SK-N-MC (cell line): ENCODE results near the gene OFD1.

Experiments used
- DNase-seq: peaks from one replicate; pipeline ENCODE4 v3.0.0-alpha.2; 2011; ENCODE audit warnings: low read depth, low spot score
- H3K27ac ChIP-seq: fragments of 200-600 bp; sonication (generic); 2 replicates; pipeline ENCODE4 v1.5.1; 2016; ENCODE audit warnings: mixed run types
- H3K36me3 ChIP-seq: fragments of 200-600 bp; sonication (generic); 2 replicates; pipeline ENCODE4 v1.6.1; 2017; ENCODE audit warnings: antibody characterized with exemption, low read length, mixed read lengths; ENCODE audit not compliant: insufficient read depth
- H3K4me3 ChIP-seq: fragments of 200-600 bp; sonication (generic); 2 replicates; pipeline ENCODE4 v1.5.1; 2016
- H3K9ac ChIP-seq: fragments of 200-600 bp; sonication (generic); 2 replicates; pipeline ENCODE4 v1.8.0; 2017; ENCODE audit warnings: mixed run types, mixed read lengths; ENCODE audit not compliant: insufficient read length
- H3K9me3 ChIP-seq: fragments of 200-600 bp; sonication (generic); 2 replicates; pipeline ENCODE4 v1.6.1; 2017; ENCODE audit warnings: low read depth, mild to moderate bottlenecking, antibody characterized with exemption, low read length, moderate library complexity, mixed read lengths
- EZH2 ChIP-seq: fragments of 200-600 bp; sonication (generic); IDR thresholded peaks from one replicate; pipeline ENCODE4 v1.6.1; 2017; ENCODE audit warnings: antibody characterized with exemption
- FOXP2 ChIP-seq: optimal IDR thresholded peaks from 2 replicates; pipeline ENCODE3; 2011; ENCODE audit warnings: mild to moderate bottlenecking, moderate library complexity; ENCODE audit not compliant: insufficient read depth; ENCODE audit errors: extremely low read length, control extremely low read depth
- POLR2AphosphoS5 ChIP-seq: IDR thresholded peaks from 2 replicates; pipeline ENCODE4 v1.6.1; 2012; ENCODE audit warnings: mild to moderate bottlenecking, low read depth, low read length, borderline replicate concordance

OFD1 gene

DNA sequence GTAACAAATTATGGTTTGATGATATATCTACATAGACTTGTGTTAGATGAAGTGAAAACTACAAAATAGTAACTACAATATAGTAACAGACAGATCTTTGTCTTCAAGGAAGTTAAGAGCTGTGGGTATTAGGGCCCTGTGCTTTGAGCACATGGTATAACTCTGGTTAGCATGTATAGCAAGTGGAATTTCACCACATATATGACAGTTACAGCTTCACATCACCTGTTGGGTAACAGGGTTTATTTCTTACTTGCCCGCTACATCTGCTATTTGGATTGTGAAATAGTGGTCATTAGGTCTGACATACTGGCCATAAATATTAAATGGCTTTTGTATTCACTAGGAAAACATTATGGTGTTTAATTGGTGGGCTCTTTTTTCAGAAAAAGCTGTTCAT is 20.2 kb downstream of the OFD1 start:
- TF ChIP-seq EZH2 (no peak), POLR2AphosphoS5 (no peak), FOXP2 (no peak)
- H3K27ac ChIP-seq, result no peak overlapping the region
- no peak overlapping the region for H3K4me3 ChIP-seq
- H3K9me3 ChIP-seq, result no peaks in the 10 kb centered on the region
- no peak overlapping the region for H3K9ac ChIP-seq
- no peak for DNase-seq
- H3K36me3 ChIP-seq, result peaks cover 59% of the 10 kb centered on the region

DNA sequence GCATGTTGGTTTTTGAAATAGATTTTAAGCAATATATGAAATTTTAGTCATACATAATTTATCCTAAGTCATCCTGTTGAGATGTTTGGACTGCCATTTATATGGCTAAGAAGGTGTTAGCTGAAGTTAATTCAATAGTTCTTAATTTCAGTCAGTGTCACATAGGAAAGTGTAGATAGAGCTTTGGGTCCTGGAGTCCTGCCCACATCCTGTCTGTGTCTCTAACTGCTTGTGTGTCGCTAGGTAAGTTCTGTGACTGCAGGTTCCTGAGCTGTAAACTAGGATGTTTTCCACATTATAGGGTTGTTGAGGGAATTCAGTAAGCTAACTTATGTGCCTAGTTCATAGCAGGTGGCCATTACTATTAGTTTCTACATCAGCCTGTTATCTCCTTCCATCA is 20.7 kb downstream of the OFD1 start:
- no peak for DNase-seq
- Histone ChIP-seq H3K27ac (no peak overlapping the region), H3K36me3 (peaks cover 59% of the 10 kb centered on the region), H3K9me3 (no peaks in the 10 kb centered on the region), H3K9ac (no peak overlapping the region), H3K4me3 (no peak overlapping the region)
- TF ChIP-seq POLR2AphosphoS5 (no peak), EZH2 (no peak)

DNA sequence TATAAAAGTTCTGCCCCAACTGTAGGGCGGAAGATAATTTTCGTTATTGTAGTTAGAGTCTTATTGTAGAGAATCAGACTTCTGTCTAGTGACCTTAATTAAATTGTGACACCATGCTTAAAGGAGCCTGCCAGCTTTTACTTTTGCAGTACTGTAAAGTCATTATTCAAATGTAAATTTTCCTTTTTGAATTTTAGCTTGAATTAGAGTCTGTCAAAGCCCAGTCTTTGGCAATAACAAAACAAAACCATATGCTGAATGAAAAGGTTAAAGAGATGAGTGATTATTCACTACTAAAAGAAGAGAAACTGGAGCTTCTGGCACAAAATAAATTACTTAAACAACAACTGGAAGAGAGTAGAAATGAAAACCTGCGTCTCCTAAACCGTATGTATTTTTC is 21.8 kb downstream of the OFD1 start:
- DNase-seq, result no peak
- Histone ChIP-seq H3K36me3 (peaks cover 61% of the 10 kb centered on the region), H3K9me3 (no peaks in the 10 kb centered on the region), H3K9ac (no peak overlapping the region), H3K27ac (no peak overlapping the region), H3K4me3 (no peak overlapping the region)
- TF ChIP-seq EZH2 (no peak), FOXP2 (no peak), POLR2AphosphoS5 (no peak)

DNA sequence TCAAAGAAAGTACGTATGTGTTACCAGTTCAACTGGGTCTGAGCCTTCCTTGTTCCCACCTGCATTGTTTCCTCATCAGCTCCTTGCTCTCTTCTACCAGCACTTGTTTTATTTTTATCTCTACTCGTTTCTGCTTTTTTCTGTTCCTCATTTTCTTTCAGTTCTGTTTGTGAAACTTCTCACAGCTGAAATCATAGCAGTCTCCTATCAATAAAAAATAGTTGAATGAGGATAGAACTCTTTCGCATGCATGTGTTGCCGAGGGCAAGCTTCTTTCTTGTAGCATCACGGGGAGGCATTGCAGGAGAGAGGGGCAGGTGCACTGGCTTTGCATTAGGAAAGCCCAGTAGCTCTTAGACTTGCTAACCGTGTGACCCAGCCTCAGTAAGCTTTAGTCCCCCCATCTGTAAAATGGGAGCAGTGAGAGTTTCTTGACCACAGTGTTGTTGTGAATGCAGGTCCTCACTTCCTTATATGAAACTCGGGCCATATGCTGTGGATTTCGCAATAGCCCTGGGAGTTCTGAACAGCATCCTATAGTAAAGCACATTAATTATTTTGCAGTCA is 24.7 kb downstream of the OFD1 start:
- TF ChIP-seq POLR2AphosphoS5, result no peak
- no peak for TF ChIP-seq FOXP2
- TF ChIP-seq EZH2, result no peak
- no peak overlapping the region for H3K27ac ChIP-seq
- H3K9ac ChIP-seq, result no peak overlapping the region
- no peaks in the 10 kb centered on the region for H3K9me3 ChIP-seq
- no peak overlapping the region for H3K4me3 ChIP-seq
- no peak for DNase-seq
- peaks cover 66% of the 10 kb centered on the region for H3K36me3 ChIP-seq

DNA sequence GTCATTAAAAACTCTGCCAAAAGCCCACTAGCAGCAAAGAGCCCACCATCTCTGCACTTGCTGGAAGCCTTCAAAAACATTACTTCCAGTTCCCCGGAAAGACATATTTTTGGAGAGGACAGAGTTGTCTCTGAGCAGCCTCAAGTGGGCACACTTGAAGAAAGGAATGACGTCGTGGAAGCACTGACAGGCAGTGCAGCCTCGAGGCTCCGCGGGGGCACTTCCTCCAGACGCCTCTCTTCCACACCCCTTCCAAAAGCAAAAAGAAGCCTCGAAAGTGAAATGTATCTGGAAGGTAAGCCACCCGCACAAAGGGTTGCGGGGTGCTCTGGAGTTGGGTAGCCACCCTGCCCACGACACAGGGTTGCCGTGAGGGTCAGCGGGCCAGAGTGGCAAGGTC is 25.9 kb downstream of the OFD1 start:
- Histone ChIP-seq H3K9ac (no peak overlapping the region), H3K4me3 (no peak overlapping the region), H3K9me3 (no peaks in the 10 kb centered on the region), H3K36me3 (peaks cover 72% of the 10 kb centered on the region), H3K27ac (no peak overlapping the region)
- no peak for DNase-seq
- TF ChIP-seq FOXP2, result no peak
- TF ChIP-seq EZH2, result no peak
- no peak for TF ChIP-seq POLR2AphosphoS5

DNA sequence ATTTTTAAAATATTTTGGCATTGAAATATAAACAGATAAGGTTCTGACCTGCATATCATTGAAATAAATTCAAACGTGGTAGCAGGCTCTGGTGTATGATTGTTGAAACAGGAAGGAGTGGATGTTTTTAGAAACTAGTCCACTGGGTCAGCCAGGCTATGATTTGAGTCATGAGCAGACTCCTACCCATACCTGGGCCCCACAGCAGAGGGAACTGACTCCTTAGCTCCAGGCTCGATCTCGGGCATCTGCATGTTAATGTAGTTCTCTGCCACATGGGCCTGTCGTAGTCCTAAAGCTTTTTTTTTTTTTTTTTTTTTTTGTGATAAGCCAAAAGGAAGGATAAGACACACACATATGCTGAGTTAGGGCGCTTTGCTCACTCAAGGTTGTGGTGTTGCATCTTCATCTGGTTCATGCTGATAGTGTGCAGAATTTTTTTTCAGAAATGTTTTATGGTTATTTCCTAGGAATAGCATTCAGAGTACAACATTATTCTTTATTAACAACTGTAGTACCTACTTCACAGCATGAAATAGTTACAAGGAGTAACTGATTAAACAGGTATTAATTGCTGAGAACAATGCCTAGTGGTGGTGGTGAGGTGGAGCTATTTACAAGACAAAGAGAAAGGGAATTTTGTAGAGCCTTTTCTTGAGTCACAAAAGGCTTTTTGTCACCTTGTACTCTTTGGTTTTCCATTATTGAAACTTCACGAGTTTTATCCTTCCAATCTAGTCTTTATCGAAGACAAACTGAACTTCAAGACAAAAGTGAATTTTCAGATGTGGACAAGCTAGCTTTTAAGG is 27.3 kb downstream of the OFD1 start:
- no peak overlapping the region for H3K4me3 ChIP-seq
- H3K27ac ChIP-seq, result no peak overlapping the region
- H3K36me3 ChIP-seq, result peaks cover 75% of the 10 kb centered on the region
- DNase-seq, result no peak
- no peak overlapping the region for H3K9ac ChIP-seq
- no peaks in the 10 kb centered on the region for H3K9me3 ChIP-seq
- TF ChIP-seq EZH2 (no peak), FOXP2 (no peak), POLR2AphosphoS5 (no peak)

DNA sequence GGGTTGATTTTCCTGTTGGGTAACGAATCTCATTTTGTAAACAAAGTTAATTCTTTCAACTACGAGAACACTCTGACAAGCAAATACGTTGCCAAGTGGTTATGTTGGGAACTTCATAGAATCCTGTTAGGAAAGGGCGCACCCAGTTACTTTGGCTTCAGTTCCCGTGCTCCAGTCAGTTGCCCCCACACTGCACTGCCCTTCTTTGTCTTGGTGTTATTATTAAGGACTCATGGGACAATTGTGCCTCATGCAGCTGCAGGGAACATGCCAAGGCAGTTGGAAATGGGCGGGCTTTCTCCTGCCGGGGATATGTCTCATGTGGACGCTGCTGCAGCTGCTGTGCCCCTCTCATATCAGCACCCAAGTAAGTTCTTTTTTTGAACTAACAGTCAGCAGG is 28.9 kb downstream of the OFD1 start:
- TF ChIP-seq POLR2AphosphoS5 (no peak), FOXP2 (no peak), EZH2 (no peak)
- Histone ChIP-seq H3K36me3 (peaks cover 74% of the 10 kb centered on the region), H3K9ac (no peak overlapping the region), H3K9me3 (no peaks in the 10 kb centered on the region), H3K27ac (no peak overlapping the region), H3K4me3 (no peak overlapping the region)
- no peak for DNase-seq

DNA sequence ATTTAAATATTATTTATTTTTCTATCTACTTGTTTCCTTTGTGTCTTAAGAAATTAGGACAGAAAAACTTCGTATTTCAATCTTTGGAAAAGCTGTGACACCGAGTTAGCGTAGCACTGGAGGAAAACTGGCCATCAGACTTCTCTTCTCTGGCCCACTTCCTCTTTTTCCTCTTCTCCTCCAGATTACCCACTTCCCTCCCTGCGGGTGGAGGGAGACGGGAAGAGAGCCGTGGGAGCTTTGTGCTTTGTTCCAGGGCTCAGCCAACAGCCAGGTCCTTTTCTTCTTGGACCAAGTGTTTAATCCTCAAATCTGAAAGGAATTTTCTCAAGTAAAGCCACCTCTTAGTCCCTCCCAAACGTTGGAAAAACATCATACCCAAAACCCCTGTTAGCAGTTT is 29.7 kb downstream of the OFD1 start:
- H3K9ac ChIP-seq, result no peak overlapping the region
- DNase-seq, result no peak
- TF ChIP-seq POLR2AphosphoS5 (no peak), EZH2 (no peak)
- no peak overlapping the region for H3K4me3 ChIP-seq
- H3K27ac ChIP-seq, result no peak overlapping the region
- H3K36me3 ChIP-seq, result peaks cover 74% of the 10 kb centered on the region
- H3K9me3 ChIP-seq, result no peaks in the 10 kb centered on the region

DNA sequence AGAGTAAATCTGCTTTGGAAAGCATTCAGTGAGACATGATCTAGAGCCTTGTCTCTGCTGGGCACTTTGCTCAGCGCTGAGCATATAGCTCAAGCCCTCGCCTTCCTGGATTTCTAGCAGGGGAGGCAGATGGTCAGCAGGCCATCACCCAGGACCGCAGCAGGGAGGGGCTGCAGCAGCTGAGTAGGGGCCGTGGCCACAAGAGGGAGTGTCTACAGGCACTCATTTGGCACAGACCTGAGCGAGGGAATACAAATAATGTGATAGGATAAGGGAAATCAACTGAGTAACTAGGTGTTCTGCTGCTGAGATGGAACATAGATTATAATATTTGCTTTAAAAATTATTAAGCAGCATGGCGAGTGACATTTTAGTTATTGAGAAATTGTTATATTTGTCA is 30.2 kb downstream of the OFD1 start:
- H3K4me3 ChIP-seq, result no peak overlapping the region
- no peak overlapping the region for H3K9ac ChIP-seq
- DNase-seq, result no peak
- H3K27ac ChIP-seq, result no peak overlapping the region
- no peak for TF ChIP-seq FOXP2
- no peak for TF ChIP-seq EZH2
- TF ChIP-seq POLR2AphosphoS5, result no peak
- peaks cover 74% of the 10 kb centered on the region for H3K36me3 ChIP-seq
- H3K9me3 ChIP-seq, result no peaks in the 10 kb centered on the region
